ENCODE data around the gene JAML.
"Not testable (repeated sequence)": the region's sequence is repeated elsewhere in the genome, so short reads cannot be mapped to it uniquely, and the experiment has no call there.

JAML gene

GRCh38 chr11:118199135-118199534 lies 25.7 kb downstream of the JAML start:
- no peak for DNase-seq (ENCODE audit: extremely low read depth in 1 of 2, low read depth in 1 of 2)

- peak; percentile 55 to 82 for DNase-seq (ENCODE audit: extremely low read depth in 1 of 2, low read depth in 1 of 2)
Measured at GRCh38 chr11:118198370-118198769, 26.4 kb downstream of the JAML start.

- DNase-seq (ENCODE audit: extremely low read depth in 1 of 2, low read depth in 1 of 2), result no peak
Measured at GRCh38 chr11:118194835-118195627, 29.8 kb downstream of the JAML start.

GRCh38 chr11:118193910-118194566 lies 30.8 kb downstream of the JAML start:
- DNase-seq (ENCODE audit: extremely low read depth in 1 of 2, low read depth in 1 of 2), result no peak

DNA sequence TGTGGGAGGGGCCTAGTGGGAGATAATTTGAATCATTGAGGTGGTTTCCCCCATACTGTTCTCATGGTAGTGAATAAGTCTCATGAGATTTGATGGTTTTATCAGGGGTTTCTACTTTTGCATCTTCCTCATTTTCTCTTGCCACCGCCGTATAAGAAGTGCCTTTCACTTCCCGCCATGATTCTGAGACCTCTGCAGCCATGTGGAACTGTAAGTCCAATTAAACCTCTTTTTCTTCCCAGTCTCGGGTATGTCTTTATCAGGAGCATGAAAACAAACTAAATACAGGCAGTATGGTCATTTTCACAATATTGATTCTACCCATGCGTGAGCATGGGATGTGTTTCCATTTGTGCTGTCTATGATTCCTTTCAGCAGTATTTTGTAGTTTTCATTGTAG lies 32.0 kb downstream of the JAML start:
- DNase-seq (ENCODE audit: extremely low read depth in 1 of 2, low read depth in 1 of 2), result not testable (repeated sequence)

GRCh38 chr11:118190942-118191506 lies 33.8 kb downstream of the JAML start:
- not testable (repeated sequence) for DNase-seq (ENCODE audit: extremely low read depth in 1 of 2, low read depth in 1 of 2)

GRCh38 chr11:118186346-118187107 lies 38.3 kb downstream of the JAML start:
- no peak for DNase-seq (ENCODE audit: extremely low read depth in 1 of 2, low read depth in 1 of 2)

DNA sequence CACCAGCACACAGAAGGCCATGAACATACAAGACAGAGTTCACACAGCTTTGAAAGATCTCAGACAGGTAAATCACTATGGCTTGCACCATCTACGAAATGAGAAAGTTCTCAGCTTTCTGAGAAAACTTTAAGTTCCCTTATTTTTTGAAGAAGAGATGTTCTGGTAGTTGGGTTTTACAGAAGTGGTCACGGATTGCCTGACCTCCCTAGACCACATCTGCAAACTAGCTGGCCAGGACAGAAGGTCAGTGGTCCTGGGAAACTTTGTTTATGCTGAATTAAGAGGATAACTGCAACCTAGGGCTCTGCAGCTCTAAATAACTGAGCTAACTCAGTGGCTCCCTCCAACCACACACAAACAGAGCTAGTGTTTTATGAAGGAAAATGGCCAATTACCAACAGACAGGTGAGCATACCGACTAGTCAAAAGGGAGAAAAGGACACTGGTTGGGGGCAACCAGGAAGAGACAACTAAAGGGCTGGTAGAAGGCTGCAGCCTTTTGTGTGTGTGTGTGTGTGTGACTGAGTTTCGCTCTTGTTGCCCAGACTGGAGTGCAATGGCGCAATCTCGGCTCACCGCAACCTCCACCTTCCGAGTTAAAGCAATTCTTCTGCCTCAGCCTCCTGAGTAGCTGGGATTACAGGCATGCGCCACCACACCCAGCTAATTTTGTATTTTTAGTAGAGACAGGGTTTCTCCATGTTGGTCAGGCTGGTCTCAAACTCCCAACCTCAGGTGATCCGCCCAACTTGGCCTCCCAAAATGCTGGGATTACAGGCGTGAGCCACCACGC lies 39.8 kb downstream of the JAML start:
- DNase-seq (ENCODE audit: extremely low read depth in 1 of 2, low read depth in 1 of 2), result no peak

GRCh38 chr11:118183691-118184090 lies 41.1 kb downstream of the JAML start:
- not testable (repeated sequence) for DNase-seq (ENCODE audit: extremely low read depth in 1 of 2, low read depth in 1 of 2)

DNA sequence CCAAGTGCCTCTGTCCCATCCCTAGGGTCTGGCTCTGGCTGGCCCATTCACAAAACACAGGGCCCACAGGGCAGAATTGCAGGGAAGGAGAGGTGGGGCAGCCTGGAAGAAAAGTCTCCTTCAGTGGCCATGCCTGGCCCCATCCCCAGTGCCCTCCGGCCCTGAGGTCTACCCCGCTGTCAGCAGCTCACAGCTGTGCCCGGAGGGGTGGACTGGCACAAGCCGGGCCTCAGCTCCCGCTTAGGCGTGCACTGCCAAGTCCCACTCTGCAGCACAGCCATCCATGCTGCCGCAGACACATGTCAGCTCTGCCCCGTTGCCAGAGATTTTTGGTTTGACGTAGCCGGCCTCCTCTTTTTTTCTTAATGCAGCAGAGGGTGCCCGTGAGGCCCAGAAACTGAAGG lies 44.5 kb downstream of the JAML start:
- no peak for DNase-seq (ENCODE audit: extremely low read depth in 1 of 2, low read depth in 1 of 2)

DNA sequence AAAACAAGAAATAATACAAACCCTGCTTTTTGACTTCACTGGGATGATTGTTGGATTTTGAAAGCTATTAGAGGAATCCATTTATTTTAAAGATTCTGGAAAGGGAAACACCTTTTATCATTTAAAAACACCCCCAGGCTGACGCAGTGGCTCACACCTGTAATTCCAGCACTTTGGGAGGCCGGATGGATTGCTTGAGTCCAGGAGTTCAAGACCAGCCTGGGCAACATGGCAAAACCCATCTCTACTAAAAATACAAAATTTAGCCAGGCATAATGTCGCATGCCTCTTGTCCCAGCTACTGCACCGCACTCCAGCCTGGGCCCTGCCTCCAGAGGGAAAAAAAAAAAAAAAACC lies 48.1 kb downstream of the JAML start:
- no peak for DNase-seq (ENCODE audit: extremely low read depth in 1 of 2, low read depth in 1 of 2)

- DNase-seq (ENCODE audit: extremely low read depth in 1 of 2, low read depth in 1 of 2), result no peak
Measured at GRCh38 chr11:118175993-118176777, 48.6 kb downstream of the JAML start, which contains the start of gene SCN2B. TSS of gene SCN2B (minus strand) at chr11:118176639. CDS start at chr11:118176431, 208 bp downstream.

GRCh38 chr11:118175031-118175992 lies 49.5 kb downstream of the JAML start:
- DNase-seq (ENCODE audit: extremely low read depth in 1 of 2, low read depth in 1 of 2), result no peak

DNA sequence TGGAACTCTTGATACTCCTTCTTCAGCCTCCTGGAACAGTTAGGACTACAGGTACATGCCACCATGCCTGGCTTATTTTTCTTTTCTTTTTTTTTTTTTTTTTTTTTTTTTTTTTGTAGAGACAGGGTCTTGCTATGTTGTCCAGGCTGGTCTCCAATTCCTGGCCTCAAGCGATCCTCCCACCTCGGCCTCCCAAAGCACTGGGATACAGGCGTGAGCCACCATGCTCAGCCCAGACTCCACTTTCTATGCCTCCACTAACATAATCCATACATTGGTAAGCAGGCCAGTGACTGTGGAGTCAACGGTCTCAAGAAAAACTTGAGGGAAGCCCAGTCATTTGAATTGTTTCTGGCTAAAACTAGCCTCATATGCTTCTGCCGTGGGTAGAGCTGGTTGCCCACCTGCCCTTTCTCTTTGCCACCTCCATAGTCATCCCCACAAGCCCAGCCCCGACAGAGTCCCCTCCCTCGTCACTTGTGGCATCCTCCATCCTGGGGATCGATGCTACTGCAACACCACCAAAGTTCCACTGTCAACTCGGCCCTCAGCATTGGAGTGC lies 50.7 kb downstream of the JAML start:
- no peak for DNase-seq (ENCODE audit: extremely low read depth in 1 of 2, low read depth in 1 of 2)

GRCh38 chr11:118172356-118172755 lies 52.5 kb downstream of the JAML start:
- DNase-seq (ENCODE audit: extremely low read depth in 1 of 2, low read depth in 1 of 2), result no peak

DNA sequence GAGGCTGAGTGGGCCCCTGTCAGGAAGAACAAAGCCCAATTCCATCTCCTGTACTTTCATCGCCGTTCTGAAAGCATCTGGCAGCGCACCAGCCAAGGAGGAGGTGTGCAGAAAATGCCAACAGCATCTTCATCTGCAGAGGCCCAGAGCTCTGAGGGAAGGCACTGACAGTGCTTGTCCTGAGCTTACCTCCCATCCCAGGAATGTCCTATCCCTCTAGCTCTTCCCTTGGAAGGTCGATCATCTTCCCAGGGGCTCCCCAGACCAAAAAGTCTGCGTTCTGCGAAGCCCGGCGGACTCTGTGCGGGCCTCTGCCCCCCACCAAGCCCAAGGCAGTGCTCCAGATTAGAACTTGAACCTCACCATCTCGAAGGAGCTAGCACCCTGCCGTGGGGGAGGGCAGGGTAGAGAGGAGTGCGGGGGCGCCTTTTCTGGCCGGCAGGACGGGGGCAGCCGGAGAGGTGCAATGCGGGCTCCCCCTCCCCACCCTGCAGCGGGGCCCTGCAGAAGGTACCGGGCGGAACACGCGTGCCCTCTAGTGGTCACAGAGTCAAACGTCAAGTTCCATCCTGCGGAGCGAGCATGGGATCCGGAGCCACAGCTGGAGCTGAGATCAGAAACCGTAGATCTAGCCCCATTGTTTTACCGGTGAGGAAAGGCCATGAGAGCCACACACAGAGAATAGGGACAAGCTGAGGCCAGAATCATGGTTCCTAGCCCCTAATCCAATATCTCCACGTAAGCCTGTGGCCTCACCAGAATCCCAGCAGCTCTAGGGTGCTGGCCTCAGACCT lies 53.3 kb downstream of the JAML start:
- peak; percentile 34 to 52 for DNase-seq (ENCODE audit: extremely low read depth in 1 of 2, low read depth in 1 of 2)

DNA sequence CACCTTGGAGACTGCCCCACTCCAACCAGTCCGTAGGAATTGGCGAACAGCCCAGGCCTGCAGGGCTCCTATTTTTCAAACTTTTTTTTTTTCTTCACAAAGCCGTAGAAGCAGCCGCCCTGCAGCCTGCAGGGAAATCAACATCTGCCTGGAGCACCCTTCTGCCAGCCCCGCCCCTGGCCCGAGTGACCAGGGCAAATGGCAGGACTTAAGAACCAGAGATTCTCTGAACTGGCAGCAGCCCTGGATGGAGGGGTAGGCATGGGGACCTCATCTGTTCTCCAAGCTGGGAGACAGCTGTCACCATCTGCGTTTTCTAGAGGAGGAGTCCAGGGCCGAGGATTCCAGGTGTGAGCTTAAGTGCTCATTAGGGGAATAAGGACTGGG lies 53.9 kb downstream of the JAML start:
- no peak for DNase-seq (ENCODE audit: extremely low read depth in 1 of 2, low read depth in 1 of 2)

All from activated CD8-positive, alpha-beta memory T cell treated with anti-CD3 and anti-CD28 coated beads for 1 hour (primary cell).